HL-60 (cell line): ENCODE results near the gene SOCS4.

Experiments
- GABPA ChIP-seq: IDR thresholded peaks from 2 replicates; pipeline ENCODE4 v1.6.1; 2012; ENCODE audit warnings: low read depth
- POLR2AphosphoS5 ChIP-seq: IDR thresholded peaks from 2 replicates; pipeline ENCODE4 v1.6.1; 2012; ENCODE audit warnings: low read depth
- TF ChIP-seq, protein P1 (sequence below): IDR thresholded peaks from one replicate; pipeline ENCODE4 v1.5.1; 2011; ENCODE audit warnings: low read length, control low read depth, inconsistent platforms; ENCODE audit not compliant: insufficient read depth
- TF ChIP-seq, protein P2 (sequence below): IDR thresholded peaks from 2 replicates; pipeline ENCODE4 v1.6.1; 2012; ENCODE audit warnings: low read depth; ENCODE audit not compliant: insufficient replicate concordance

GRCh38 chr14:55047301-55048053, 20.4 kb downstream of the SOCS4 start:
- TF ChIP-seq, protein P1, sequence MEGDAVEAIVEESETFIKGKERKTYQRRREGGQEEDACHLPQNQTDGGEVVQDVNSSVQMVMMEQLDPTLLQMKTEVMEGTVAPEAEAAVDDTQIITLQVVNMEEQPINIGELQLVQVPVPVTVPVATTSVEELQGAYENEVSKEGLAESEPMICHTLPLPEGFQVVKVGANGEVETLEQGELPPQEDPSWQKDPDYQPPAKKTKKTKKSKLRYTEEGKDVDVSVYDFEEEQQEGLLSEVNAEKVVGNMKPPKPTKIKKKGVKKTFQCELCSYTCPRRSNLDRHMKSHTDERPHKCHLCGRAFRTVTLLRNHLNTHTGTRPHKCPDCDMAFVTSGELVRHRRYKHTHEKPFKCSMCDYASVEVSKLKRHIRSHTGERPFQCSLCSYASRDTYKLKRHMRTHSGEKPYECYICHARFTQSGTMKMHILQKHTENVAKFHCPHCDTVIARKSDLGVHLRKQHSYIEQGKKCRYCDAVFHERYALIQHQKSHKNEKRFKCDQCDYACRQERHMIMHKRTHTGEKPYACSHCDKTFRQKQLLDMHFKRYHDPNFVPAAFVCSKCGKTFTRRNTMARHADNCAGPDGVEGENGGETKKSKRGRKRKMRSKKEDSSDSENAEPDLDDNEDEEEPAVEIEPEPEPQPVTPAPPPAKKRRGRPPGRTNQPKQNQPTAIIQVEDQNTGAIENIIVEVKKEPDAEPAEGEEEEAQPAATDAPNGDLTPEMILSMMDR = no peak
- TF ChIP-seq, protein P2, sequence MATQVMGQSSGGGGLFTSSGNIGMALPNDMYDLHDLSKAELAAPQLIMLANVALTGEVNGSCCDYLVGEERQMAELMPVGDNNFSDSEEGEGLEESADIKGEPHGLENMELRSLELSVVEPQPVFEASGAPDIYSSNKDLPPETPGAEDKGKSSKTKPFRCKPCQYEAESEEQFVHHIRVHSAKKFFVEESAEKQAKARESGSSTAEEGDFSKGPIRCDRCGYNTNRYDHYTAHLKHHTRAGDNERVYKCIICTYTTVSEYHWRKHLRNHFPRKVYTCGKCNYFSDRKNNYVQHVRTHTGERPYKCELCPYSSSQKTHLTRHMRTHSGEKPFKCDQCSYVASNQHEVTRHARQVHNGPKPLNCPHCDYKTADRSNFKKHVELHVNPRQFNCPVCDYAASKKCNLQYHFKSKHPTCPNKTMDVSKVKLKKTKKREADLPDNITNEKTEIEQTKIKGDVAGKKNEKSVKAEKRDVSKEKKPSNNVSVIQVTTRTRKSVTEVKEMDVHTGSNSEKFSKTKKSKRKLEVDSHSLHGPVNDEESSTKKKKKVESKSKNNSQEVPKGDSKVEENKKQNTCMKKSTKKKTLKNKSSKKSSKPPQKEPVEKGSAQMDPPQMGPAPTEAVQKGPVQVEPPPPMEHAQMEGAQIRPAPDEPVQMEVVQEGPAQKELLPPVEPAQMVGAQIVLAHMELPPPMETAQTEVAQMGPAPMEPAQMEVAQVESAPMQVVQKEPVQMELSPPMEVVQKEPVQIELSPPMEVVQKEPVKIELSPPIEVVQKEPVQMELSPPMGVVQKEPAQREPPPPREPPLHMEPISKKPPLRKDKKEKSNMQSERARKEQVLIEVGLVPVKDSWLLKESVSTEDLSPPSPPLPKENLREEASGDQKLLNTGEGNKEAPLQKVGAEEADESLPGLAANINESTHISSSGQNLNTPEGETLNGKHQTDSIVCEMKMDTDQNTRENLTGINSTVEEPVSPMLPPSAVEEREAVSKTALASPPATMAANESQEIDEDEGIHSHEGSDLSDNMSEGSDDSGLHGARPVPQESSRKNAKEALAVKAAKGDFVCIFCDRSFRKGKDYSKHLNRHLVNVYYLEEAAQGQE = no peak
- TF ChIP-seq POLR2AphosphoS5 (no peak), GABPA (no peak)
